GM23338 (cell line): ENCODE measurements around the gene MYCL. TPM values are rescaled to one million over a fixed set of nuclear protein-coding genes. Genes with fewer than 3 reads are reported as not detected.

Experiments
- ATAC-seq: fragments of 200-7000 bp; cut with Tn5 transposase; 3 replicates; pipeline ENCODE4 v1.9.1; 2020
- DNase-seq: peaks from one replicate; pipeline ENCODE4 v3.0.0-alpha.2; 2015; ENCODE audit warnings: low spot score
- H2AFZ ChIP-seq: fragments of 200-600 bp; sonication (generic); 2 replicates; pipeline ENCODE4 v1.8.0; 2016; ENCODE audit warnings: antibody characterized with exemption, mild to moderate bottlenecking, moderate library complexity
- H3F3A ChIP-seq: fragments of 200-600 bp; sonication (generic); replicated peaks from 2 replicates; pipeline ENCODE4 v1.8.0; 2017; ENCODE audit warnings: antibody characterized with exemption, mixed run types, low read depth
- H3K27ac ChIP-seq: fragments of 200-600 bp; sonication (generic); 2 replicates; pipeline ENCODE4 v1.6.1; 2016; ENCODE audit warnings: low read depth
- H3K27me3 ChIP-seq: fragments of 200-600 bp; sonication (generic); 2 replicates; pipeline ENCODE4 v1.8.0; 2016; ENCODE audit warnings: mild to moderate bottlenecking, mixed run types, moderate library complexity; ENCODE audit not compliant: insufficient read depth
- H3K36me3 ChIP-seq: fragments of 200-600 bp; sonication (generic); 2 replicates; pipeline ENCODE4 v1.8.0; 2016; ENCODE audit warnings: mild to moderate bottlenecking; ENCODE audit not compliant: insufficient read depth
- H3K4me1 ChIP-seq: fragments of 200-600 bp; sonication (generic); 2 replicates; pipeline ENCODE4 v1.8.0; 2016; ENCODE audit warnings: mild to moderate bottlenecking, moderate library complexity; ENCODE audit not compliant: insufficient read depth
- H3K4me2 ChIP-seq: fragments of 200-600 bp; sonication (generic); 2 replicates; pipeline ENCODE4 v1.7.1; 2017; ENCODE audit warnings: mixed run types
- H3K4me3 ChIP-seq: fragments of 200-600 bp; sonication (generic); 2 replicates; pipeline ENCODE4 v1.6.1; 2016; ENCODE audit warnings: mixed run types
- H3K79me2 ChIP-seq: fragments of 200-600 bp; sonication (generic); replicated peaks from 2 replicates; pipeline ENCODE4 v1.8.0; 2017; ENCODE audit warnings: mild to moderate bottlenecking; ENCODE audit not compliant: insufficient read depth
- H3K9me2 ChIP-seq: fragments of 200-600 bp; sonication (generic); 2 replicates; pipeline ENCODE4 v1.8.0; 2017; ENCODE audit not compliant: insufficient read depth
- H4K20me1 ChIP-seq: fragments of 200-600 bp; sonication (generic); replicated peaks from 2 replicates; pipeline ENCODE4 v1.8.0; 2017; ENCODE audit warnings: mild to moderate bottlenecking; ENCODE audit not compliant: insufficient read depth
- H3K27ac Mint-ChIP-seq: 2 replicates; pipeline ENCODE4 v1.8.0; 2020; ENCODE audit warnings: inconsistent platforms, mild to moderate bottlenecking, moderate library complexity, mixed read lengths
- H3K27me3 Mint-ChIP-seq: 3 replicates; pipeline ENCODE4 v1.8.0; 2022; ENCODE audit warnings: low read depth, mild to moderate bottlenecking, moderate library complexity, mixed read lengths, inconsistent platforms; ENCODE audit not compliant: insufficient read depth, poor library complexity
- H3K36me3 Mint-ChIP-seq: 3 replicates; pipeline ENCODE4 v1.8.0; 2021; ENCODE audit warnings: low read depth, mild to moderate bottlenecking, inconsistent platforms, moderate library complexity, mixed read lengths
- H3K4me1 Mint-ChIP-seq: 3 replicates; pipeline ENCODE4 v1.8.0; 2020; ENCODE audit warnings: mild to moderate bottlenecking, inconsistent platforms, mixed read lengths
- H3K4me3 Mint-ChIP-seq: 3 replicates; pipeline ENCODE4 v1.8.0; 2021; ENCODE audit warnings: moderate library complexity, mild to moderate bottlenecking, inconsistent platforms, mixed read lengths
- H3K9me3 Mint-ChIP-seq: 3 replicates; pipeline ENCODE4 v1.8.0; 2020; ENCODE audit warnings: moderate library complexity, mild to moderate bottlenecking, inconsistent platforms, mixed read lengths
- CREB1 ChIP-seq: fragments of 250-450 bp; sonication (Bioruptor Pico); IDR thresholded peaks from 2 replicates; pipeline ENCODE4 v1.5.0; 2020; ENCODE audit warnings: low read depth, mild to moderate bottlenecking, moderate library complexity
- EZH2 ChIP-seq: fragments of 200-600 bp; sonication (generic); IDR thresholded peaks from one replicate; pipeline ENCODE4 v1.8.0; 2017; ENCODE audit warnings: antibody characterized with exemption, mild to moderate bottlenecking, low read depth; ENCODE audit not compliant: unreplicated experiment
- EZH2phosphoT487 ChIP-seq: fragments of 200-600 bp; sonication (generic); IDR thresholded peaks from one replicate; pipeline ENCODE4 v1.8.1; 2018; ENCODE audit warnings: antibody characterized with exemption; ENCODE audit not compliant: unreplicated experiment
- JUNB ChIP-seq: IDR thresholded peaks from one replicate; pipeline ENCODE4 v1.6.1; 2016; ENCODE audit warnings: antibody characterized with exemption; ENCODE audit not compliant: unreplicated experiment
- NANOG ChIP-seq: IDR thresholded peaks from 2 replicates; pipeline ENCODE4 v1.6.1; 2016; ENCODE audit warnings: antibody characterized with exemption, borderline replicate concordance
- POLR2AphosphoS5 ChIP-seq: IDR thresholded peaks from 2 replicates; pipeline ENCODE4 v1.6.1; 2016; ENCODE audit warnings: antibody characterized with exemption, low read depth
- STAT1 ChIP-seq: IDR thresholded peaks from one replicate; pipeline ENCODE4 v1.6.1; 2016; ENCODE audit warnings: antibody characterized with exemption; ENCODE audit not compliant: unreplicated experiment
- ZNF114 ChIP-seq: fragments of 250-450 bp; sonication (Bioruptor Pico); IDR thresholded peaks from 2 replicates; pipeline ENCODE4 v1.5.0; 2020; ENCODE audit warnings: mild to moderate bottlenecking, moderate library complexity
- ZNF331 ChIP-seq: fragments of 250-450 bp; sonication (Bioruptor Pico); IDR thresholded peaks from 2 replicates; pipeline ENCODE4 v1.5.0; 2020; ENCODE audit warnings: low read depth, mild to moderate bottlenecking, moderate library complexity
- polyA plus RNA-seq: library from polyadenylated mRNA; unstranded; fragments of >200 nt; fragmentation: Nextera tagmentation; extraction: Ambion mirVana; gene quantifications from 2 replicates; pipeline ENCODE4 v1.2.1, GENCODE V29; 2016
- total RNA-seq: library from RNA; depleted of rRNA; stranded (reverse); fragments of >200 nt; shearing (Covaris generic); gene quantifications from 2 replicates; pipeline ENCODE4 v1.2.3, GENCODE V29; 2014
- TF ChIP-seq, protein P1 (sequence below): IDR thresholded peaks from 2 replicates; pipeline ENCODE4 v1.6.1; 2016; ENCODE audit warnings: antibody characterized with exemption
- TF ChIP-seq, protein P2 (sequence below), 2 experiments: fragments of 200-600 bp in 1 of 2; sonication (generic) in 1 of 2; conservative IDR thresholded peaks; 2 replicates each; pipeline versions ENCODE4 v1.5.1 to v1.6.1; 2016 to 2017; ENCODE audit warnings: antibody characterized with exemption in 2 of 2, low read depth in 2 of 2, mild to moderate bottlenecking in 2 of 2, moderate library complexity in 1 of 2
- TF ChIP-seq, protein P3 (sequence below): IDR thresholded peaks from one replicate; pipeline ENCODE4 v1.6.1; 2018; ENCODE audit warnings: antibody characterized with exemption; ENCODE audit not compliant: unreplicated experiment
- TF ChIP-seq, protein P4 (sequence below): fragments of 250-450 bp; sonication (Bioruptor Pico); IDR thresholded peaks from 2 replicates; pipeline ENCODE4 v1.5.0; 2020; ENCODE audit warnings: mild to moderate bottlenecking, moderate library complexity

MYCL gene
- total and polyA plus RNA-seq, 2 experiments from 2014 or later: 8.2 to 41.1 TPM

DNA sequence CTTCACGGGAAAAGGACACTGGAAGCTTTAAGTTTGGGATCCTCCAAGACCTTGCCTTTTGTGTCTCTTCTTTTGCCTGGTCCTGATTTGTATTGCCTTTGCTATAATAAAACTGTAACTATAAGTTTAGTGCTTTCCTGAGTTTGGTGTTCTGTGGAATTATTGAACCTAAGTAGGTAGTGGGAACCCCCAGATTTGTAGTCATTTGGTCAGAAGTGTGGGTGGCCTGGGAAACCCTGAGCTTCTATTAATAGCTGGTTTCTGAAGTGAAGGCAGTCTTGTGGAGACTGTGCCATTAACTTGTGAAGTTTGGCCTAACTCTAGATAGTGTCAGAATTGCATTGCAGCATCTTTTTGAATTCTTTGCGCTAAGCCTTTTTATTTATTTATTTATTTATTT is 6.8 kb upstream of the MYCL start:
- H3K27ac ChIP-seq: no peak overlapping the region
- H4K20me1 ChIP-seq: no peaks in the 10 kb centered on the region
- Mint-ChIP-seq H3K4me3 (no peak overlapping the region), H3K9me3 (peaks cover 38% of the 10 kb centered on the region), H3K27me3 (peaks cover 12% of the 10 kb centered on the region), H3K4me1 (no peaks in the 10 kb centered on the region), H3K36me3 (peaks cover 16% of the 10 kb centered on the region), H3K27ac (no peak overlapping the region)
- H3K4me1 ChIP-seq: no peaks in the 10 kb centered on the region
- H3K27me3 ChIP-seq: peaks cover 9% of the 10 kb centered on the region
- H3K79me2 ChIP-seq: no peaks in the 10 kb centered on the region
- H3K36me3 ChIP-seq: 0 out of 2 replicates have a peak, but pooled peaks cover 6% of the 10 kb centered on the region
- H3K4me3 ChIP-seq: no peak overlapping the region
- H3K4me2 ChIP-seq: no peak overlapping the region
- H3K9me2 ChIP-seq: no peaks in the 10 kb centered on the region
- DNase-seq (no peak), ATAC-seq (no peak)
- H3F3A ChIP-seq: peaks cover under 1% of the 10 kb centered on the region; the same call in 1 of the 2 replicates
- H2AFZ ChIP-seq: no peak overlapping the region
- TF ChIP-seq ZNF331 (CRISPR knock-in tag): no peak
- TF ChIP-seq EZH2phosphoT487: no peak
- TF ChIP-seq EZH2: no peak
- TF ChIP-seq JUNB: no peak
- TF ChIP-seq ZNF114 (CRISPR knock-in tag): no peak
- TF ChIP-seq STAT1: no peak
- no peak for TF ChIP-seq POLR2AphosphoS5
- TF ChIP-seq, protein P1, sequence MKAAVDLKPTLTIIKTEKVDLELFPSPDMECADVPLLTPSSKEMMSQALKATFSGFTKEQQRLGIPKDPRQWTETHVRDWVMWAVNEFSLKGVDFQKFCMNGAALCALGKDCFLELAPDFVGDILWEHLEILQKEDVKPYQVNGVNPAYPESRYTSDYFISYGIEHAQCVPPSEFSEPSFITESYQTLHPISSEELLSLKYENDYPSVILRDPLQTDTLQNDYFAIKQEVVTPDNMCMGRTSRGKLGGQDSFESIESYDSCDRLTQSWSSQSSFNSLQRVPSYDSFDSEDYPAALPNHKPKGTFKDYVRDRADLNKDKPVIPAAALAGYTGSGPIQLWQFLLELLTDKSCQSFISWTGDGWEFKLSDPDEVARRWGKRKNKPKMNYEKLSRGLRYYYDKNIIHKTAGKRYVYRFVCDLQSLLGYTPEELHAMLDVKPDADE: no peak
- TF ChIP-seq, protein P2, sequence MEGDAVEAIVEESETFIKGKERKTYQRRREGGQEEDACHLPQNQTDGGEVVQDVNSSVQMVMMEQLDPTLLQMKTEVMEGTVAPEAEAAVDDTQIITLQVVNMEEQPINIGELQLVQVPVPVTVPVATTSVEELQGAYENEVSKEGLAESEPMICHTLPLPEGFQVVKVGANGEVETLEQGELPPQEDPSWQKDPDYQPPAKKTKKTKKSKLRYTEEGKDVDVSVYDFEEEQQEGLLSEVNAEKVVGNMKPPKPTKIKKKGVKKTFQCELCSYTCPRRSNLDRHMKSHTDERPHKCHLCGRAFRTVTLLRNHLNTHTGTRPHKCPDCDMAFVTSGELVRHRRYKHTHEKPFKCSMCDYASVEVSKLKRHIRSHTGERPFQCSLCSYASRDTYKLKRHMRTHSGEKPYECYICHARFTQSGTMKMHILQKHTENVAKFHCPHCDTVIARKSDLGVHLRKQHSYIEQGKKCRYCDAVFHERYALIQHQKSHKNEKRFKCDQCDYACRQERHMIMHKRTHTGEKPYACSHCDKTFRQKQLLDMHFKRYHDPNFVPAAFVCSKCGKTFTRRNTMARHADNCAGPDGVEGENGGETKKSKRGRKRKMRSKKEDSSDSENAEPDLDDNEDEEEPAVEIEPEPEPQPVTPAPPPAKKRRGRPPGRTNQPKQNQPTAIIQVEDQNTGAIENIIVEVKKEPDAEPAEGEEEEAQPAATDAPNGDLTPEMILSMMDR (conservative IDR thresholded peaks at IDR 0.05; ENCODE audit: low read depth in 2 of 2): no peak
- TF ChIP-seq CREB1 (CRISPR knock-in tag): no peak
- TF ChIP-seq NANOG: no peak
- TF ChIP-seq, protein P3, sequence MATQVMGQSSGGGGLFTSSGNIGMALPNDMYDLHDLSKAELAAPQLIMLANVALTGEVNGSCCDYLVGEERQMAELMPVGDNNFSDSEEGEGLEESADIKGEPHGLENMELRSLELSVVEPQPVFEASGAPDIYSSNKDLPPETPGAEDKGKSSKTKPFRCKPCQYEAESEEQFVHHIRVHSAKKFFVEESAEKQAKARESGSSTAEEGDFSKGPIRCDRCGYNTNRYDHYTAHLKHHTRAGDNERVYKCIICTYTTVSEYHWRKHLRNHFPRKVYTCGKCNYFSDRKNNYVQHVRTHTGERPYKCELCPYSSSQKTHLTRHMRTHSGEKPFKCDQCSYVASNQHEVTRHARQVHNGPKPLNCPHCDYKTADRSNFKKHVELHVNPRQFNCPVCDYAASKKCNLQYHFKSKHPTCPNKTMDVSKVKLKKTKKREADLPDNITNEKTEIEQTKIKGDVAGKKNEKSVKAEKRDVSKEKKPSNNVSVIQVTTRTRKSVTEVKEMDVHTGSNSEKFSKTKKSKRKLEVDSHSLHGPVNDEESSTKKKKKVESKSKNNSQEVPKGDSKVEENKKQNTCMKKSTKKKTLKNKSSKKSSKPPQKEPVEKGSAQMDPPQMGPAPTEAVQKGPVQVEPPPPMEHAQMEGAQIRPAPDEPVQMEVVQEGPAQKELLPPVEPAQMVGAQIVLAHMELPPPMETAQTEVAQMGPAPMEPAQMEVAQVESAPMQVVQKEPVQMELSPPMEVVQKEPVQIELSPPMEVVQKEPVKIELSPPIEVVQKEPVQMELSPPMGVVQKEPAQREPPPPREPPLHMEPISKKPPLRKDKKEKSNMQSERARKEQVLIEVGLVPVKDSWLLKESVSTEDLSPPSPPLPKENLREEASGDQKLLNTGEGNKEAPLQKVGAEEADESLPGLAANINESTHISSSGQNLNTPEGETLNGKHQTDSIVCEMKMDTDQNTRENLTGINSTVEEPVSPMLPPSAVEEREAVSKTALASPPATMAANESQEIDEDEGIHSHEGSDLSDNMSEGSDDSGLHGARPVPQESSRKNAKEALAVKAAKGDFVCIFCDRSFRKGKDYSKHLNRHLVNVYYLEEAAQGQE: no peak
- TF ChIP-seq, protein P4, sequence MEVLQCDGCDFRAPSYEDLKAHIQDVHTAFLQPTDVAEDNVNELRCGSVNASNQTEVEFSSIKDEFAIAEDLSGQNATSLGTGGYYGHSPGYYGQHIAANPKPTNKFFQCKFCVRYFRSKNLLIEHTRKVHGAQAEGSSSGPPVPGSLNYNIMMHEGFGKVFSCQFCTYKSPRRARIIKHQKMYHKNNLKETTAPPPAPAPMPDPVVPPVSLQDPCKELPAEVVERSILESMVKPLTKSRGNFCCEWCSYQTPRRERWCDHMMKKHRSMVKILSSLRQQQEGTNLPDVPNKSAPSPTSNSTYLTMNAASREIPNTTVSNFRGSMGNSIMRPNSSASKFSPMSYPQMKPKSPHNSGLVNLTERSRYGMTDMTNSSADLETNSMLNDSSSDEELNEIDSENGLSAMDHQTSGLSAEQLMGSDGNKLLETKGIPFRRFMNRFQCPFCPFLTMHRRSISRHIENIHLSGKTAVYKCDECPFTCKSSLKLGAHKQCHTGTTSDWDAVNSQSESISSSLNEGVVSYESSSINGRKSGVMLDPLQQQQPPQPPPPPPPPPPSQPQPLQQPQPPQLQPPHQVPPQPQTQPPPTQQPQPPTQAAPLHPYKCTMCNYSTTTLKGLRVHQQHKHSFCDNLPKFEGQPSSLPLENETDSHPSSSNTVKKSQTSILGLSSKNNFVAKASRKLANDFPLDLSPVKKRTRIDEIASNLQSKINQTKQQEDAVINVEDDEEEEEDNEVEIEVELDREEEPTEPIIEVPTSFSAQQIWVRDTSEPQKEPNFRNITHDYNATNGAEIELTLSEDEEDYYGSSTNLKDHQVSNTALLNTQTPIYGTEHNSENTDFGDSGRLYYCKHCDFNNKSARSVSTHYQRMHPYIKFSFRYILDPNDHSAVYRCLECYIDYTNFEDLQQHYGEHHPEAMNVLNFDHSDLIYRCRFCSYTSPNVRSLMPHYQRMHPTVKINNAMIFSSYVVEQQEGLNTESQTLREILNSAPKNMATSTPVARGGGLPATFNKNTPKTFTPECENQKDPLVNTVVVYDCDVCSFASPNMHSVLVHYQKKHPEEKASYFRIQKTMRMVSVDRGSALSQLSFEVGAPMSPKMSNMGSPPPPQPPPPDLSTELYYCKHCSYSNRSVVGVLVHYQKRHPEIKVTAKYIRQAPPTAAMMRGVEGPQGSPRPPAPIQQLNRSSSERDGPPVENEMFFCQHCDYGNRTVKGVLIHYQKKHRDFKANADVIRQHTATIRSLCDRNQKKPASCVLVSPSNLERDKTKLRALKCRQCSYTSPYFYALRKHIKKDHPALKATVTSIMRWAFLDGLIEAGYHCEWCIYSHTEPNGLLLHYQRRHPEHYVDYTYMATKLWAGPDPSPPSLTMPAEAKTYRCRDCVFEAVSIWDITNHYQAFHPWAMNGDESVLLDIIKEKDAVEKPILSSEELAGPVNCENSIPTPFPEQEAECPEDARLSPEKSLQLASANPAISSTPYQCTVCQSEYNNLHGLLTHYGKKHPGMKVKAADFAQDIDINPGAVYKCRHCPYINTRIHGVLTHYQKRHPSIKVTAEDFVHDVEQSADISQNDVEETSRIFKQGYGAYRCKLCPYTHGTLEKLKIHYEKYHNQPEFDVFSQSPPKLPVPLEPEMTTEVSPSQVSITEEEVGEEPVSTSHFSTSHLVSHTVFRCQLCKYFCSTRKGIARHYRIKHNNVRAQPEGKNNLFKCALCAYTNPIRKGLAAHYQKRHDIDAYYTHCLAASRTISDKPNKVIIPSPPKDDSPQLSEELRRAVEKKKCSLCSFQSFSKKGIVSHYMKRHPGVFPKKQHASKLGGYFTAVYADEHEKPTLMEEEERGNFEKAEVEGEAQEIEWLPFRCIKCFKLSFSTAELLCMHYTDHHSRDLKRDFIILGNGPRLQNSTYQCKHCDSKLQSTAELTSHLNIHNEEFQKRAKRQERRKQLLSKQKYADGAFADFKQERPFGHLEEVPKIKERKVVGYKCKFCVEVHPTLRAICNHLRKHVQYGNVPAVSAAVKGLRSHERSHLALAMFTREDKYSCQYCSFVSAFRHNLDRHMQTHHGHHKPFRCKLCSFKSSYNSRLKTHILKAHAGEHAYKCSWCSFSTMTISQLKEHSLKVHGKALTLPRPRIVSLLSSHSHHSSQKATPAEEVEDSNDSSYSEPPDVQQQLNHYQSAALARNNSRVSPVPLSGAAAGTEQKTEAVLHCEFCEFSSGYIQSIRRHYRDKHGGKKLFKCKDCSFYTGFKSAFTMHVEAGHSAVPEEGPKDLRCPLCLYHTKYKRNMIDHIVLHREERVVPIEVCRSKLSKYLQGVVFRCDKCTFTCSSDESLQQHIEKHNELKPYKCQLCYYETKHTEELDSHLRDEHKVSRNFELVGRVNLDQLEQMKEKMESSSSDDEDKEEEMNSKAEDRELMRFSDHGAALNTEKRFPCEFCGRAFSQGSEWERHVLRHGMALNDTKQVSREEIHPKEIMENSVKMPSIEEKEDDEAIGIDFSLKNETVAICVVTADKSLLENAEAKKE (CRISPR knock-in tag): no peak
